HEK293 (cell line): Measurements from ENCODE around the gene ZCCHC7.

Experiments
- CTCF ChIA-PET: fragments of 350-600 bp; formaldehyde crosslinking; extraction: SDS; loops from one replicate; lab custom pipeline; 2021; ENCODE audit warnings: antibody characterized with exemption; lab: Yijun Ruan, JAX
- POLR2A ChIA-PET: fragments of 300-600 bp; formaldehyde crosslinking; extraction: SDS; loops from one replicate; lab custom pipeline; 2020; ENCODE audit warnings: antibody characterized with exemption, inconsistent platforms; lab: Yijun Ruan, JAX
- H3K27ac ChIP-seq: fragments of 200-500 bp; sonication (Bioruptor generic); 2 replicates; pipeline ENCODE4 v1.5.1; 2014; ENCODE audit warnings: low read depth, low read length, control low read depth, inconsistent platforms; ENCODE audit errors: extremely low read depth
- H3K36me3 ChIP-seq, 2 experiments: fragments of 200-500 bp in 1 of 2; sonication (Bioruptor generic) in 1 of 2; 1 replicate in 1 of 2; 2 replicates in 1 of 2; pipeline ENCODE4 v1.5.1; 2014 to 2017; ENCODE audit warnings: inconsistent platforms in 2 of 2, low read length in 2 of 2; ENCODE audit not compliant: control insufficient read depth in 2 of 2, insufficient read depth in 1 of 2
- H3K4me1 ChIP-seq: fragments of 200-500 bp; sonication (Bioruptor generic); 2 replicates; pipeline ENCODE4 v1.5.1; 2014; ENCODE audit warnings: mild to moderate bottlenecking, low read length, inconsistent platforms; ENCODE audit not compliant: control insufficient read depth, insufficient read depth
- H3K4me3 ChIP-seq: 2 replicates; pipeline ENCODE4 v1.5.1; 2011; ENCODE audit warnings: low read depth, mild to moderate bottlenecking, control low read depth, low read length, moderate library complexity
- H3K9me3 ChIP-seq: fragments of 200-500 bp; sonication (Bioruptor generic); 2 replicates; pipeline ENCODE4 v1.5.1; 2014; ENCODE audit warnings: low read depth, low read length, inconsistent platforms; ENCODE audit not compliant: control insufficient read depth, insufficient read depth
- GLI4 ChIP-seq: fragments of 450-650 bp; formaldehyde crosslinking; IDR thresholded peaks from 2 replicates; pipeline ENCODE4 v1.5.1; 2016; ENCODE audit warnings: missing biosample characterization, missing genetic modification characterization
- KLF16 ChIP-seq: fragments of 450-650 bp; formaldehyde crosslinking; IDR thresholded peaks from 2 replicates; pipeline ENCODE4 v1.5.1; 2017; ENCODE audit warnings: missing biosample characterization, missing genetic modification characterization
- KLF8 ChIP-seq: fragments of 450-650 bp; formaldehyde crosslinking; IDR thresholded peaks from 2 replicates; pipeline ENCODE4 v1.5.1; 2016; ENCODE audit warnings: missing biosample characterization, missing genetic modification characterization
- TCF7L2 ChIP-seq: IDR thresholded peaks from 2 replicates; pipeline ENCODE4 v1.6.1; 2011; ENCODE audit warnings: low read depth, mild to moderate bottlenecking, inconsistent platforms, low read length, moderate library complexity, borderline replicate concordance
- ZIC2 ChIP-seq: fragments of 450-650 bp; formaldehyde crosslinking; IDR thresholded peaks from 2 replicates; pipeline ENCODE4 v1.5.1; 2016; ENCODE audit warnings: missing biosample characterization, missing genetic modification characterization
- ZNF19 ChIP-seq: fragments of 450-650 bp; formaldehyde crosslinking; IDR thresholded peaks from 2 replicates; pipeline ENCODE4; 2016; ENCODE audit warnings: missing biosample characterization, missing genetic modification characterization, low read depth
- ZNF423 ChIP-seq: fragments of 450-650 bp; formaldehyde crosslinking; IDR thresholded peaks from 2 replicates; pipeline ENCODE4 v1.5.1; 2016; ENCODE audit warnings: missing biosample characterization, missing genetic modification characterization
- ZNF514 ChIP-seq: fragments of 450-650 bp; formaldehyde crosslinking; IDR thresholded peaks from 2 replicates; pipeline ENCODE4 v1.5.1; 2016; ENCODE audit warnings: missing biosample characterization, missing genetic modification characterization
- ZNF560 ChIP-seq: fragments of 450-650 bp; formaldehyde crosslinking; IDR thresholded peaks from 2 replicates; pipeline ENCODE4 v1.5.1; 2017; ENCODE audit warnings: missing biosample characterization, missing genetic modification characterization, borderline replicate concordance
- ZNF561 ChIP-seq: fragments of 450-650 bp; IDR thresholded peaks from 2 replicates; pipeline ENCODE4 v1.5.1; 2018; ENCODE audit warnings: missing biosample characterization, missing genetic modification characterization, borderline replicate concordance
- ZSCAN23 ChIP-seq: fragments of 450-650 bp; formaldehyde crosslinking; IDR thresholded peaks from 2 replicates; pipeline ENCODE4 v1.5.1; 2016; ENCODE audit warnings: missing biosample characterization, missing genetic modification characterization
- TF ChIP-seq, protein P1 (sequence below): fragments of 450-650 bp; formaldehyde crosslinking; IDR thresholded peaks from 2 replicates; pipeline ENCODE4 v1.5.1; 2016; ENCODE audit warnings: missing biosample characterization, missing genetic modification characterization
- TF ChIP-seq, protein P2 (sequence below): fragments of 450-650 bp; formaldehyde crosslinking; IDR thresholded peaks from 2 replicates; pipeline ENCODE4 v1.5.1; 2016; ENCODE audit warnings: missing biosample characterization, missing genetic modification characterization
- TF ChIP-seq, protein P3 (sequence below): fragments of 450-650 bp; formaldehyde crosslinking; IDR thresholded peaks from 2 replicates; pipeline ENCODE4 v1.5.1; 2016; ENCODE audit warnings: missing biosample characterization, missing genetic modification characterization
- TF ChIP-seq, protein P4 (sequence below): fragments of 450-650 bp; formaldehyde crosslinking; IDR thresholded peaks from 2 replicates; pipeline ENCODE4 v1.5.1; 2016; ENCODE audit warnings: missing biosample characterization, missing genetic modification characterization
- TF ChIP-seq, protein P5 (sequence below): fragments of 450-650 bp; formaldehyde crosslinking; conservative IDR thresholded peaks from 2 replicates; pipeline ENCODE4 v1.5.1; 2016; ENCODE audit warnings: low read depth, missing biosample characterization, missing genetic modification characterization

Gene ZCCHC7

DNA sequence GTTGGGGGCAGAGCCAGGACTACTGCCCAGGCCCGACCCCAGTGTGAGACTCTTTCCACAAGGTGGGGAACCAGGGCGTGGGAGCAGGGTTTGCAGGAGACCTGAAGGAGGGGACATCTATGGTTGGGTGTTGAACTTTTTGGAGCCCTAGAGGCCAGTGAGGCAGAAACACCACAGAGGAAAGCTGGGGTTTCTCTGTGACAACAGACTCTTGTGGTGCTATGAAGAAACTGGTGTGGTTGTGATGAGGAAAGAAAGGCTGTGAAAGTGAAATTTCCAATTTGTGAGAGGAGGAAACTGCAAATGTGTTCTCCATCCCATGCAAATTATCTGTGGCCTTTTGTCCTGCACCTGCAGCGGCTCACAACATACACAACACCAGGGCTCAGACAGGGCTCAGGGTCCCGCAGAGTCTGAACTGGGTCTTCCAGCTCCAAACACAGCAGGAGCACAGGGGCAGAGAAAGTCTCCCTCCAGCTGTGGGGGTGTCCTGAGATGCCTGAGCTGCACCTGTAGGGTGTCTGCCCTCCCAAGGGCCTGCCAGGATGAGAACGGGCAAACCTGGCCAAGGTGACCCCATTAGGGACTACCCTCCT, 250.7 kb downstream of the ZCCHC7 start:
- CTCF ChIA-PET: no interaction called here
- POLR2A ChIA-PET: no interaction called here
- H3K27ac ChIP-seq: no peak overlapping the region
- no peaks in the 10 kb centered on the region for H3K36me3 ChIP-seq
- no peak overlapping the region for H3K4me3 ChIP-seq
- TF ChIP-seq, protein P1, sequence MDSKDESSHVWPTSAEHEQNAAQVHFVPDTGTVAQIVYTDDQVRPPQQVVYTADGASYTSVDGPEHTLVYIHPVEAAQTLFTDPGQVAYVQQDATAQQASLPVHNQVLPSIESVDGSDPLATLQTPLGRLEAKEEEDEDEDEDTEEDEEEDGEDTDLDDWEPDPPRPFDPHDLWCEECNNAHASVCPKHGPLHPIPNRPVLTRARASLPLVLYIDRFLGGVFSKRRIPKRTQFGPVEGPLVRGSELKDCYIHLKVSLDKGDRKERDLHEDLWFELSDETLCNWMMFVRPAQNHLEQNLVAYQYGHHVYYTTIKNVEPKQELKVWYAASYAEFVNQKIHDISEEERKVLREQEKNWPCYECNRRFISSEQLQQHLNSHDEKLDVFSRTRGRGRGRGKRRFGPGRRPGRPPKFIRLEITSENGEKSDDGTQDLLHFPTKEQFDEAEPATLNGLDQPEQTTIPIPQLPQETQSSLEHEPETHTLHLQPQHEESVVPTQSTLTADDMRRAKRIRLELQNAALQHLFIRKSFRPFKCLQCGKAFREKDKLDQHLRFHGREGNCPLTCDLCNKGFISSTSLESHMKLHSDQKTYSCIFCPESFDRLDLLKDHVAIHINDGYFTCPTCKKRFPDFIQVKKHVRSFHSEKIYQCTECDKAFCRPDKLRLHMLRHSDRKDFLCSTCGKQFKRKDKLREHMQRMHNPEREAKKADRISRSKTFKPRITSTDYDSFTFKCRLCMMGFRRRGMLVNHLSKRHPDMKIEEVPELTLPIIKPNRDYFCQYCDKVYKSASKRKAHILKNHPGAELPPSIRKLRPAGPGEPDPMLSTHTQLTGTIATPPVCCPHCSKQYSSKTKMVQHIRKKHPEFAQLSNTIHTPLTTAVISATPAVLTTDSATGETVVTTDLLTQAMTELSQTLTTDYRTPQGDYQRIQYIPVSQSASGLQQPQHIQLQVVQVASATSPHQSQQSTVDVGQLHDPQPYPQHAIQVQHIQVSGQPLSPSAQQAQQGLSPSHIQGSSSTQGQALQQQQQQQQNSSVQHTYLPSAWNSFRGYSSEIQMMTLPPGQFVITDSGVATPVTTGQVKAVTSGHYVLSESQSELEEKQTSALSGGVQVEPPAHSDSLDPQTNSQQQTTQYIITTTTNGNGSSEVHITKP: 0 out of 2 replicates have a peak, but pooled peaks have one; percentile 23
- TF ChIP-seq KLF16 (tag by site-specific recombination): no peak
- no peaks in the 10 kb centered on the region for H3K9me3 ChIP-seq
- H3K4me1 ChIP-seq: no peaks in the 10 kb centered on the region

DNA sequence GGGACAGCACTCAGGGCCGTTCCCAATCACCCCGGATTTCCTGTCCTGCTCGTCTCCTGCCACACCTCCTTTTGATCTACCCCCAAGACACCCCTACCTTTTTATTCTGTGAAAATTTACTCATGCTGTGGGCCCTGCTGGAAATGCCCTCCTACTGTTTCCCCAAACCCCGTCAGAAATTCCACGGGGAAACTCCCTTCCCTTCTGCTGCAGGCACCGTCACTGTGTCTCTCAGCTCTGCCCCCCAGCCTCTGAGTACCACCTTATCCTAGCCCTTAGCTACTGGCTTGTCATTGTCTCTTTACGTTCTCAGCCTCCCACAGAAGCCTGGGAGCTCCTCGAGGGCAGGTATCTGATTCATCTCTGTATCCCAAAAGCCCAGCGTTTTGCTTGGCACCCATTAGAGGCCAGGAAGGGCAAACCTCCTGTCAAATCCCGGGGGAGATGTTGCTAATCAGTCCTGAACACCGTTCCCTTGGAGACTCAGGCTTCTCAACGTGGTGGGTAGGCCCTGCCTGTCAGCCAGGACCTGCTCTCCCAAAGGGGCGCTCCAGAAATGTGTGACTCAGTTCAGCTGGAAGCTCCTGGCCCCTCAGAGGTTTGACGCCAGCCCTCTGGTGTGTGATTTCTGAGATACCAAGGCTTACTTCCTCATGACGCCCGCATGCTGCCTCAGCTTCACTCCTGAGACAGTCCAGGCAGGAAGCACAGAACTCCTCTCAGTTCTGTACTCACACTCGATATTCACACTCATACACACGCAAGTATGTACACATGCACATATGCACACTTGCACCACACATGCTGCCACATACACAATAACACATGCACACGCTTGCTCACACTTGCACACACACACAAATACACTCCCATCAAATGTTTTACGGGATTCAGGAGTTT, 251.4 kb downstream of the ZCCHC7 start:
- no peak overlapping the region for H3K4me3 ChIP-seq
- no peaks in the 10 kb centered on the region for H3K36me3 ChIP-seq
- H3K27ac ChIP-seq: no peak overlapping the region
- no peaks in the 10 kb centered on the region for H3K9me3 ChIP-seq
- H3K4me1 ChIP-seq: no peaks in the 10 kb centered on the region
- POLR2A ChIA-PET: no interaction called here
- CTCF ChIA-PET: interaction anchor here (0.6 kb wide), 1 partner anchor 1126 kb away, joined by 3 read pairs; no protein-coding TSS in a partner anchor
- TF ChIP-seq ZNF560: no peak
- TF ChIP-seq ZIC2: 0 out of 2 replicates have a peak, but pooled peaks have one; percentile 18

DNA sequence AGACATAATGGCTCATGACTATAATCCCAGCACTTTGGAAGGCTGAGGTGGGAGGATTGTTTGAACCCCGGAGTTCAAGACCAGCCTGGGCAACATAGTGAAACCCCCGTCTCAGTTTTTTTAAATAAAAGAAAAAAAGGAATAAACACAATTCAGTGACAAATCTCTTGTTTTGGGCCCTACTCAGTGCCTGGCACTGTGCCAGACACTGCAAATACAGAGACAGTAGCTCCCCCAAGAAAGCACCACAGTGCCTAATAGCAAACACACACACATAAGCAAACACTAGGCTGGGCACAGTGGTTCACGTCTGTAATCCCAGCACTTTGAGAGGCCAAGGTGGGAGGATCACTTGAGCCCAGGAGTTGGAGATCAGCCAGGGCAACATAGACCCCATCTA, 252.5 kb downstream of the ZCCHC7 start:
- no peaks in the 10 kb centered on the region for H3K9me3 ChIP-seq
- no peaks in the 10 kb centered on the region for H3K36me3 ChIP-seq
- H3K4me1 ChIP-seq: no peaks in the 10 kb centered on the region
- no peak overlapping the region for H3K4me3 ChIP-seq
- ChIA-PET CTCF (interaction anchor here (1.0 to 1.1 kb wide), 2 partner anchors 375 to 376 kb away, joined by 3 to 4 read pairs; no protein-coding TSS in a partner anchor), POLR2A (no interaction called here)
- H3K27ac ChIP-seq: no peak overlapping the region
- TF ChIP-seq ZNF561 (tag by site-specific recombination) (no peak), GLI4 (no peak), ZNF514 (tag by site-specific recombination) (no peak), ZNF423 (tag by site-specific recombination) (no peak), KLF8 (tag by site-specific recombination) (no peak), TCF7L2 (no peak), ZNF19 (no peak), ZSCAN23 (tag by site-specific recombination) (no peak)
- TF ChIP-seq, protein P2, sequence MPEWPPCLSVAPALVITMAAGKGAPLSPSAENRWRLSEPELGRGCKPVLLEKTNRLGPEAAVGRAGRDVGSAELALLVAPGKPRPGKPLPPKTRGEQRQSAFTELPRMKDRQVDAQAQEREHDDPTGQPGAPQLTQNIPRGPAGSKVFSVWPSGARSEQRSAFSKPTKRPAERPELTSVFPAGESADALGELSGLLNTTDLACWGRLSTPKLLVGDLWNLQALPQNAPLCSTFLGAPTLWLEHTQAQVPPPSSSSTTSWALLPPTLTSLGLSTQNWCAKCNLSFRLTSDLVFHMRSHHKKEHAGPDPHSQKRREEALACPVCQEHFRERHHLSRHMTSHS: no peak
- TF ChIP-seq, protein P3, sequence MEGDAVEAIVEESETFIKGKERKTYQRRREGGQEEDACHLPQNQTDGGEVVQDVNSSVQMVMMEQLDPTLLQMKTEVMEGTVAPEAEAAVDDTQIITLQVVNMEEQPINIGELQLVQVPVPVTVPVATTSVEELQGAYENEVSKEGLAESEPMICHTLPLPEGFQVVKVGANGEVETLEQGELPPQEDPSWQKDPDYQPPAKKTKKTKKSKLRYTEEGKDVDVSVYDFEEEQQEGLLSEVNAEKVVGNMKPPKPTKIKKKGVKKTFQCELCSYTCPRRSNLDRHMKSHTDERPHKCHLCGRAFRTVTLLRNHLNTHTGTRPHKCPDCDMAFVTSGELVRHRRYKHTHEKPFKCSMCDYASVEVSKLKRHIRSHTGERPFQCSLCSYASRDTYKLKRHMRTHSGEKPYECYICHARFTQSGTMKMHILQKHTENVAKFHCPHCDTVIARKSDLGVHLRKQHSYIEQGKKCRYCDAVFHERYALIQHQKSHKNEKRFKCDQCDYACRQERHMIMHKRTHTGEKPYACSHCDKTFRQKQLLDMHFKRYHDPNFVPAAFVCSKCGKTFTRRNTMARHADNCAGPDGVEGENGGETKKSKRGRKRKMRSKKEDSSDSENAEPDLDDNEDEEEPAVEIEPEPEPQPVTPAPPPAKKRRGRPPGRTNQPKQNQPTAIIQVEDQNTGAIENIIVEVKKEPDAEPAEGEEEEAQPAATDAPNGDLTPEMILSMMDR (tag by site-specific recombination): no peak
- TF ChIP-seq, protein P4, sequence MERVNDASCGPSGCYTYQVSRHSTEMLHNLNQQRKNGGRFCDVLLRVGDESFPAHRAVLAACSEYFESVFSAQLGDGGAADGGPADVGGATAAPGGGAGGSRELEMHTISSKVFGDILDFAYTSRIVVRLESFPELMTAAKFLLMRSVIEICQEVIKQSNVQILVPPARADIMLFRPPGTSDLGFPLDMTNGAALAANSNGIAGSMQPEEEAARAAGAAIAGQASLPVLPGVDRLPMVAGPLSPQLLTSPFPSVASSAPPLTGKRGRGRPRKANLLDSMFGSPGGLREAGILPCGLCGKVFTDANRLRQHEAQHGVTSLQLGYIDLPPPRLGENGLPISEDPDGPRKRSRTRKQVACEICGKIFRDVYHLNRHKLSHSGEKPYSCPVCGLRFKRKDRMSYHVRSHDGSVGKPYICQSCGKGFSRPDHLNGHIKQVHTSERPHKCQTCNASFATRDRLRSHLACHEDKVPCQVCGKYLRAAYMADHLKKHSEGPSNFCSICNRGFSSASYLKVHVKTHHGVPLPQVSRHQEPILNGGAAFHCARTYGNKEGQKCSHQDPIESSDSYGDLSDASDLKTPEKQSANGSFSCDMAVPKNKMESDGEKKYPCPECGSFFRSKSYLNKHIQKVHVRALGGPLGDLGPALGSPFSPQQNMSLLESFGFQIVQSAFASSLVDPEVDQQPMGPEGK (tag by site-specific recombination): no peak
- TF ChIP-seq, protein P5, sequence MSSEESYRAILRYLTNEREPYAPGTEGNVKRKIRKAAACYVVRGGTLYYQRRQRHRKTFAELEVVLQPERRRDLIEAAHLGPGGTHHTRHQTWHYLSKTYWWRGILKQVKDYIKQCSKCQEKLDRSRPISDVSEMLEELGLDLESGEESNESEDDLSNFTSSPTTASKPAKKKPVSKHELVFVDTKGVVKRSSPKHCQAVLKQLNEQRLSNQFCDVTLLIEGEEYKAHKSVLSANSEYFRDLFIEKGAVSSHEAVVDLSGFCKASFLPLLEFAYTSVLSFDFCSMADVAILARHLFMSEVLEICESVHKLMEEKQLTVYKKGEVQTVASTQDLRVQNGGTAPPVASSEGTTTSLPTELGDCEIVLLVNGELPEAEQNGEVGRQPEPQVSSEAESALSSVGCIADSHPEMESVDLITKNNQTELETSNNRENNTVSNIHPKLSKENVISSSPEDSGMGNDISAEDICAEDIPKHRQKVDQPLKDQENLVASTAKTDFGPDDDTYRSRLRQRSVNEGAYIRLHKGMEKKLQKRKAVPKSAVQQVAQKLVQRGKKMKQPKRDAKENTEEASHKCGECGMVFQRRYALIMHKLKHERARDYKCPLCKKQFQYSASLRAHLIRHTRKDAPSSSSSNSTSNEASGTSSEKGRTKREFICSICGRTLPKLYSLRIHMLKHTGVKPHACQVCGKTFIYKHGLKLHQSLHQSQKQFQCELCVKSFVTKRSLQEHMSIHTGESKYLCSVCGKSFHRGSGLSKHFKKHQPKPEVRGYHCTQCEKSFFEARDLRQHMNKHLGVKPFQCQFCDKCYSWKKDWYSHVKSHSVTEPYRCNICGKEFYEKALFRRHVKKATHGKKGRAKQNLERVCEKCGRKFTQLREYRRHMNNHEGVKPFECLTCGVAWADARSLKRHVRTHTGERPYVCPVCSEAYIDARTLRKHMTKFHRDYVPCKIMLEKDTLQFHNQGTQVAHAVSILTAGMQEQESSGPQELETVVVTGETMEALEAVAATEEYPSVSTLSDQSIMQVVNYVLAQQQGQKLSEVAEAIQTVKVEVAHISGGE (tag by site-specific recombination): no peak
